Neutrophil (primary cell): Measurements from ENCODE around the gene SALL2.
A peak's percentile ranks its signal among the peaks of the same experiment; 100 is the strongest.

Experiments
- H3K27ac ChIP-seq: fragments of 200-600 bp; sonication (generic); 2 replicates; pipeline ENCODE4 v1.5.1; 2016; ENCODE audit warnings: mild to moderate bottlenecking, moderate library complexity
- H3K27me3 ChIP-seq: fragments of 200-600 bp; sonication (generic); 2 replicates; pipeline ENCODE4 v1.6.0; 2016; ENCODE audit warnings: mild to moderate bottlenecking
- H3K36me3 ChIP-seq: fragments of 200-600 bp; sonication (generic); 2 replicates; pipeline ENCODE4 v1.5.1; 2017
- H3K4me1 ChIP-seq, 2 experiments: fragments of 200-600 bp in 1 of 2; sonication (generic) in 1 of 2; 1 replicate in 1 of 2; 2 replicates in 1 of 2; pipeline versions ENCODE4 v1.5.1 to v1.6.1; 2013 to 2016; ENCODE audit warnings: low read depth in 1 of 2, low read length in 1 of 2, mild to moderate bottlenecking in 1 of 2, moderate library complexity in 1 of 2; ENCODE audit not compliant: control insufficient read depth in 1 of 2, insufficient read depth in 1 of 2
- H3K4me3 ChIP-seq, 2 experiments: fragments of 200-600 bp in 1 of 2; sonication (generic) in 1 of 2; 1 replicate in 1 of 2; 2 replicates in 1 of 2; pipeline ENCODE4 v1.5.1; 2013 to 2016; ENCODE audit warnings: low read depth in 1 of 2, low read length in 1 of 2, mild to moderate bottlenecking in 1 of 2, moderate library complexity in 1 of 2
- H3K9me3 ChIP-seq: fragments of 200-600 bp; sonication (generic); 2 replicates; pipeline ENCODE4 v1.5.1; 2016
- CTCF ChIP-seq: fragments of 200-600 bp; sonication (generic); IDR thresholded peaks from 2 replicates; pipeline ENCODE4 v1.5.1; 2016; ENCODE audit warnings: antibody characterized with exemption

SALL2 gene

GRCh38 chr14:21496453-21496852 is 29.7 kb downstream of the SALL2 start:
- Histone ChIP-seq H3K9me3 (no peaks in the 10 kb centered on the region), H3K27ac (no peak overlapping the region), H3K27me3 (no peaks in the 10 kb centered on the region), H3K36me3 (peaks cover 100% of the 10 kb centered on the region), H3K4me1 (peaks cover 6 to 7% of the 10 kb centered on the region in 2 experiments), H3K4me3 (no peak overlapping the region)
- TF ChIP-seq CTCF = no peak

DNA sequence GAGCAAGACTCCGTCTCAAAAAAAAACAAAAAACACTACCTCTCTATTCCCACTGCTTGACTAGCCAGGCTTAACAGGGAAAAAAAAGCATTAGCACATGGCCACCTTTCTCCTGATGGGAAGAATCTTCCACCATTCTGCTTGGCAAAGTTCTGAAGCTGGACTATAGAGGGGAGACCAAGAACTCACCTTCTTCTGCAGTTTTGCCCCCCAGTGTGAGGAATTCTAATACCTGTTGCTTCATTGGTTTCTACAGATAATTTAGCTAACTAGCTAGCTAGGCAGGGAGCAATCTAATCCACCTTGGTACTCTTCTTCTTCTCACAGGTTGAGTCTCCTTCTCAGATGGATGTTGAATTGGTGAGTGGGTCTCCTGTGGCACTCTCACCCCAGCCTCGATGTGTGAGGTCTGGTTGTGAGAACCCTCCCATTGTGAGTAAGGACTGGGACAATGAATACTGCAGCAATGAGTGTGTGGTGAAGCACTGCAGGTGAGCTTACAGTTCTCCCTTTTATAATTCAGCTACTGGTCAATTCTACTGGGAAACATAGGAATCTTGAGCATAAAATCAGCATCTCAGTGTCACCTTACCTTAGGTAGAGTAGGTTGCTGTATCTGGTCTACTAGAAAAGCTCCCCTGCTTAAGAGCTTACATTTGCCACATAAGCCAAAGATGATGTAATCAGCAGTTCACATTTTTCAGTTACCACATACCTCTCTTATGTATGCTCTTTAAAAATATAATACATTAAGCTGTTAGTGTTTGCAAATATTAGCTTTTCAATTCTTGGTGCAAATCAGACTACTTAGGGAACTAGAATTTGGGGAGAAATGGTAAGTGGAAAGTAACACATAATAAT is 31.0 kb downstream of the SALL2 start:
- H3K27ac ChIP-seq = peak overlapping the region; percentile 42
- peaks cover 100% of the 10 kb centered on the region for H3K36me3 ChIP-seq
- TF ChIP-seq CTCF = no peak
- no peak overlapping the region for H3K4me3 ChIP-seq
- H3K27me3 ChIP-seq = no peaks in the 10 kb centered on the region
- H3K4me1 ChIP-seq = peaks cover 6 to 7% of the 10 kb centered on the region in 2 experiments
- H3K9me3 ChIP-seq = no peaks in the 10 kb centered on the region

DNA sequence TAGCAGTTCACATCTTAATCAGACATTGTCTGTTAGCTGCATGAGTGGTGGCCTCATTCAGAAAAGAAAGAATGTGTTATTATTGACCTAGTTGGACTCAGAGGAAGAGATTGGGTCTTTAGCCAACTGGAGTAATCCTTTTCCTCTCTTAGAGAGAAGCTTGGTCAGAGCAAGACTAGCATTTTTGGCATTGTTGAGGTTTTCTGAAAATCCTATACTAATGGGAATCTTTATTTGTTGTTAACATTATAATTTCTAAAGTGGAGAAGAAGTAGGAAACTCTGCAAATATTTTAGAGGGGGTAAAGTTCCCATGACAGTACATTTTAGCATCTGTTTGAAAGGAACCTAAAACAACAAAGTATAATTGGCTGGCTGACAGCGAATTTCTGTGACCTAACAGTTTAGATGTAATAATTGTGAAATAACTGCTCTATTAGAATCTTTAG is 39.5 kb downstream of the SALL2 start:
- H3K36me3 ChIP-seq = peaks cover 64% of the 10 kb centered on the region
- H3K4me3 ChIP-seq = no peak overlapping the region
- H3K9me3 ChIP-seq = no peaks in the 10 kb centered on the region
- no peaks in the 10 kb centered on the region for H3K4me1 ChIP-seq
- H3K27me3 ChIP-seq = no peaks in the 10 kb centered on the region
- no peak for TF ChIP-seq CTCF
- no peak overlapping the region for H3K27ac ChIP-seq

DNA sequence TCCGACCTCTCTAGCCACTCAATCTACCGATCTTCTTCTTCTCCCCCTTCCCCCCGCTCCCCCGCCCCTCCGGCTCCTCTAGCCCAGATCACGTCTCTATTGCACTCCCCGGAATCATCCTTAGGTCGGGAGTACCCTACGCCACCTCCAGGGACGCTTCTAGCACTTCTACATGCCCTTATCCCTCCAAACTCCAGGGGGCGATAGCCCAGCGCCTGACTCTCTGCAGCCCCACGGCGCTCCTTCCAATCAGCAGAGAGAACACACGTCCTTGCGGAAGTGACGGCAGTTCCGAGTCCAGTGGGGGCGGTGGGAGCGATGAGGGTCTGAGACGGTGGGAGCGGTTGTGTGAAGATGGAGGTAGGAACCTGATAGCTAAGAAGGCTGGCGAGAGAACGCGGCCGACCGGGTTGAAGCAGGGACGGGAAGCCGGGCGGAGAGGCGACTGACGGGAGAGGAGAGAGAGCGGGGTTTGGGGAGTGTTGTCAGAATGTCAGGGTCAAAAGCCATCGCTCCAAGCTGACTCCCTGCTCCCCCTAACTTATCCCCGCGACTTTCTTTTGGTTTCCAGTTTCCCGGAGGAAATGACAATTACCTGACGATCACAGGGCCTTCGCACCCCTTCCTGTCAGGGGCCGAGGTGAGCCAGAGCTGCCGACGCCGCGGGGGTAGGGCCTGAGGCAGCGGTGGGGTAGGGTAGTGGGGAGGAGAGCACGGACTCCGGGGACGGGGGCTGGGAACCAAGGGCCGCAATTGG is 49.0 kb downstream of the SALL2 start, which contains the start of the genes RAB2B and TOX4:
Gene RAB2B, minus strand, starts transcription at position 35 of the 757 bp plus-strand sequence. CDS start 87 bp downstream, outside the sequence.
Gene TOX4, plus strand, starts transcription at position 271 of the 757 bp plus-strand sequence. Its CDS starts 84 bp downstream, at position 355.
- Histone ChIP-seq H3K4me1 (peaks cover 18 to 20% of the 10 kb centered on the region in 2 experiments), H3K36me3 (peaks cover 28% of the 10 kb centered on the region), H3K27me3 (no peaks in the 10 kb centered on the region), H3K27ac (peak within 1 kb of the TSS; percentile 90), H3K9me3 (no peaks in the 10 kb centered on the region), H3K4me3 (peak within 1 kb of the TSS; percentile 81 to 86)
- peak; percentile 100 for TF ChIP-seq CTCF

DNA sequence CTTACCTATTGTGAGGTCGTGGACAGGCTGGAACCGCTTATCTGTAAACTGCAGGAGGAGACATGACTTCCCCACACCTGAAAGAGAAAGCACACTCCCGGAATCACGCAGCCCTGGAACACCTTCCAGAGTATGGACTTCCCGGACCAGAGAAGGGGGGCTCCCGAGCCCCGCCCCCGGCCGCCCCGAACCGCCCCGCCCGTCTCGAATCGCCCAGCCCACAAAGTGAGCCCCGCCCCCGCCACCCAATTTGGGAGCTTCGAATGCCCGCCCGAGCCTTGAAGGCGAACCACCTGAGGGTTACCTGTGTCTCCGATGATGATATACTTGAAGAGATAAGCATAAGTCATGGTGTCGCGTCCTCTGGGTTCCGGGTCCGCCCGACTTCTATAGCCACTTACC is 49.6 kb downstream of the SALL2 start:
- TF ChIP-seq CTCF = no peak
- peaks cover 22% of the 10 kb centered on the region for H3K36me3 ChIP-seq
- H3K27ac ChIP-seq = peak overlapping the region; percentile 90
- H3K27me3 ChIP-seq = no peaks in the 10 kb centered on the region
- H3K4me3 ChIP-seq = peak overlapping the region; percentile 81 to 86
- H3K9me3 ChIP-seq = no peaks in the 10 kb centered on the region
- H3K4me1 ChIP-seq = peaks cover 18 to 20% of the 10 kb centered on the region in 2 experiments
